ENCODE data around the gene PXN.

DNA sequence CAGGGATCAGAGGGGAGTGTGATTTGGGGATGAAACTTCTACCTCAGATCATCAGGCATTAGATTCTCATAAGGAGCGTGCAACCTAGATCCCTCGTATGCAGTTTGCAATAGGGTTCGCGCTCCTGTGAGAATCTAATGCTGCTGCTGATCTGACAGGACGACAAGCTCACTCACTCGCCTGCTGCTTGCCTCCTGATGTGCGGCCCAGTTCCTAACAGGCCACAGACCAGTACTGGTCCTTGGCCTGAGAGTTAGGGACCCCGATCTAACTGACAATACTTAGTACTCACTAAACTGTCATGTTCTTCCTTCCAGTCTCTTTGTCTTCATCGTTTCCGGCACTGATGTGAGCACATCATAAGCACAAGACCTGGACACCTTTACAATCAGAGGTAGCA is 59.3 kb downstream of the PXN start:
- TF ChIP-seq, protein P1, sequence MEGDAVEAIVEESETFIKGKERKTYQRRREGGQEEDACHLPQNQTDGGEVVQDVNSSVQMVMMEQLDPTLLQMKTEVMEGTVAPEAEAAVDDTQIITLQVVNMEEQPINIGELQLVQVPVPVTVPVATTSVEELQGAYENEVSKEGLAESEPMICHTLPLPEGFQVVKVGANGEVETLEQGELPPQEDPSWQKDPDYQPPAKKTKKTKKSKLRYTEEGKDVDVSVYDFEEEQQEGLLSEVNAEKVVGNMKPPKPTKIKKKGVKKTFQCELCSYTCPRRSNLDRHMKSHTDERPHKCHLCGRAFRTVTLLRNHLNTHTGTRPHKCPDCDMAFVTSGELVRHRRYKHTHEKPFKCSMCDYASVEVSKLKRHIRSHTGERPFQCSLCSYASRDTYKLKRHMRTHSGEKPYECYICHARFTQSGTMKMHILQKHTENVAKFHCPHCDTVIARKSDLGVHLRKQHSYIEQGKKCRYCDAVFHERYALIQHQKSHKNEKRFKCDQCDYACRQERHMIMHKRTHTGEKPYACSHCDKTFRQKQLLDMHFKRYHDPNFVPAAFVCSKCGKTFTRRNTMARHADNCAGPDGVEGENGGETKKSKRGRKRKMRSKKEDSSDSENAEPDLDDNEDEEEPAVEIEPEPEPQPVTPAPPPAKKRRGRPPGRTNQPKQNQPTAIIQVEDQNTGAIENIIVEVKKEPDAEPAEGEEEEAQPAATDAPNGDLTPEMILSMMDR (IDR thresholded peaks at IDR 0.05), result no peak
- no peak for TF ChIP-seq ZFX (IDR thresholded peaks at IDR 0.05; ENCODE audit: borderline replicate concordance)
